ENCODE results near the gene UVRAG.

- TF ChIP-seq CTCF (optimal IDR thresholded peaks at IDR 0.05 in 1 of 3, IDR thresholded peaks at IDR 0.05 in 1 of 3, conservative IDR thresholded peaks at IDR 0.05 in 1 of 3; ENCODE audit: extremely low read depth in 1 of 3, insufficient read depth in 2 of 3, low read length in 3 of 3) (no peak), EZH2 (IDR thresholded peaks at IDR 0.05; ENCODE audit: low read length) (no peak)
Measured at GRCh38 chr11:75924966-75925784, 110.2 kb downstream of the UVRAG start.
